NCI-H146 treated with DMSO at 0.1 percent for 48 hours (cell line): ENCODE results near the gene PPP2R5C.

ENCODE experiments used
- DNase-seq: peaks from one replicate; lab custom pipeline; 2025; ENCODE audit not compliant: unreplicated experiment; lab: John Stamatoyannopoulos, UW

Gene PPP2R5C

DNA sequence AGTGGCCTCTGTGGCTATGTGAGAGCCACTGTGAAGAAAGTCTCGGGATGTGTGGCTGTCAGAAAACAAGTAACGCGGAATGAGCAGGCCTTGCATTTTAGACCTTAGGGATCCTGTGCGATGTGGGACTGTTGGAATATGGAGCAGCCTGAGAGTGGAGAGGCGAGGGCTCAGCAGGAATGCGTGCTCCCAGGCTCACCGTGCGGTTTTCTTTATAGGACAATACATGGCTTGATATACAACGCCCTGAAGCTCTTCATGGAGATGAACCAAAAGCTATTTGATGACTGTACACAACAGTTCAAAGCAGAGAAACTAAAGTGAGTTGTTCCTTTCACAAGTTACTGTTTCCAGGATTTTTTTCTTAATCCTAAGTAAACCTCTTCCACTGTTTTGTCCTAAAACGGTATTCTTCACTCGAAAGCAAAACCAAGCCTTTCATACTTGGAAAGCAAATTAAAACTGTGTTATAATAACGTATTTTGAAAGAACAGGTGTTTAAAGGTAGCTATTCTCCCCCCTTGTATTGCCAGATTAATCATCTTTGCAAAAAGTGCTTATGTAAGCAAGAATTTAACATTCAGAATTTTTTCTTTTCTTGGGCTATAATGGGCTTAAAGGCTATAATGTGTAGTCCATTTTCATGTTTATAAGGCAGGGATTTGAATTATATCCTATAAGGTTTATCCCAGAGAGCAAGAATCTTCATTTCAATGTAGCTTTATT, 148.0 kb downstream of the PPP2R5C start:
- no peak for DNase-seq

DNA sequence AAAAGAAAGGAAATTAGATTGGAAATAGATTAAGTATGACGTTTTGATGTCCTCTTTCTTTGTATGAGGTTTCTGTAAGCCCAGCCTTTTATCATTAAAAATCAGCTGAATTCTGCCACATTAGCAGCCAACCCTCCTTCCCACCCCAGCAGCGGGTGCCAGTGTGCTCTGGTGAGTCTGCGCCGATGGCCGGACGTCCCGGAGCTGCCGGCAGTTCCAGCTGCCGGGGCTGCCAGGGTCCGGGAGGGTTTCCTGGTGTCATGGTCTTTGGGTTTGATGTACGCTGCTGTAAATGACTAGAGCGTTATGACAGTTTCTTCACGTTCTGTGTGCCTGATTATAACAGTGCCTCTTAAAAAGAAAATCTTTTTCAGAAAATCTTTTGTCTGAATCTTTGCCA, 151.3 kb downstream of the PPP2R5C start:
- no peak for DNase-seq

DNA sequence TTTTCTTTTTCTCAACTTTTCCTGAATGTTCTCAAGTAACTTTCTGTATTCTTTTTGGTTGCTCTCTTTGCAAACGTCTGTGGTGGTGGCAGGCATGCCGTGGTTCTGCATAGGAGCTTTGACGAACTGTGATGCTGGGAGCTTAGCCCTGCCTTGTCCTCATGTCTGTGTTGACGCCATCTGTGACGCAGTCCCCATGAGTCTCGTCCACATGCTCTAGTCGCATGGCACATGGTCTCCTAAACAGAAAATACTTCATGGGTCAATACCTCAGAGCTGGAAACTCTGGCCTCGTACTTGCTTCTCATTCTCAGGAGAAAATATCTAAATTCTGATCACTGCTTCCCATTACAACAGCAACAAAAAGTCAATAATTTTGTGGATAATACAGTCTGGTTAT, 152.6 kb downstream of the PPP2R5C start:
- no peak for DNase-seq

DNA sequence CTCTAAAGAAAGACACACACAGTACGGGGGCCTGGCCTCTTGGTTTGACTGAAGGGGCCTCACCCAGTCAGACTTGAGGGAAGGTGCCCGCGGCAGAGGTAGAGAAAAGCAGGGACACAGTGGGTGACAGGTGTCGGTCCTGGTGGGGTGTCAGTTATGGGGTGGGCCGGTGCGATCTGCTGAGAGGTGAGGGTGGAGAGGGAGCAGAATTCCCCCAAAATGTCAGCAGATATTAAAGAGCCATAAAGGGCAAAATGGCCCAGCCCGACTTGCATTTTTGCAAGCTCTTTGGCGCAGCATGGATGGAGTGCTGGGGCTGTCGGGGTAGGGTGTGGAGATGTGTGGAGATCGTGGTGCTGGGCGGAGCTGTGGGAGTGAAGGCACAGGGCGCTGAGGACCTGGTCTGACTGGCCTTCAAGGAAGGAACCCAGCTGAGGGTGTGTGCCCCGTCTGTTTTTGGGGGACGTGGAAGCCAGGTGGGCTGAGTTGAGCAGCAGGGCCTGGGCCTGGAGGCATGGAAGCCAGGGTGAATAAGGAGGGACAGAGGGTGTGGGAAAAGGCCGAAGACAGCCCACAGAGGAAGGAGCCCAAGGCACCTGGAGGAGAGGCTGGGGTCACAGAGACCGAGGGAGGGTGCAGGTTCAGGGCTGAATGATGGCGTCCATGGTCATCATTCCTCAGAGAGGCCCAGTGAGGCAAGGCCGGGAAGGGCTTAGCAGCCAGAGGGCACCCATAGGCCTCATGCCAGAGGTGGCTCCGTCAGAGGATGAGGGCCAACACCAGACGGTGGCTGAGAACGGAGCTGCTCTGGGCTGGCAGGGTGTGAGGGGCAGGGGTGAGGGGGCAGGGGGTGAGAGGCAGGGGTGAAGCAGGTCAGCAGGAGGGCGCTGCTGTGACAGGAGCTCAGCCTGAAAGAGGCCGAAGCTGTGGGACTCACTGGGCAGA, 154.6 kb downstream of the PPP2R5C start:
- no peak for DNase-seq

DNA sequence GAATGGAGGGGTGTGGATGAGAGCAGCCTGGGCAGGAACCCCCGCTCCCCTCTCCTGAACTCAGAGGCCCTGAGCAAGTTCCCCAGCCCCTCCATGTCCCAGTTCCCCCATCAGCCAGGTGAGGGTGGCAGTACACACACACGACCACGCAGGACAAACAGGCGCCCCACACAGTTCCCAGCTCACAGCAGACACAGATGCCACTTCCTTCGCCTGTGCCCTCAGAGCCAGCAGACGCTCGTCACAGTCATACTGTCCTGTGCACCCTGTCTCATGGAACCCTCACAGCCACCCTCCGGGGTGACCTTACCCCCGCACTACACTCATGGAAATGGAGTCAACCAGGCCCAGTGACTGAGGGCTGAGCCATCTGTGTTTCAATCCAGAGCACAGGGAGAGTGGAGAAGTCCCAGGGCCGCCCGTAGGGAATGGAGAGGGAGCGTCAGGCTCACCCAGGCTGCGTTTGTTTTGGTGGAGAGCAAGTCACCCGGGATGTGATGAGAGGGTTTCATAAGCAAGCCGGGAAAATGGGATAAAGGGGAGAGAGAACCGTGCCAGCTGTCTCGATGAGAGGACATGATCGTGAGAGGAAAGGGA, 155.4 kb downstream of the PPP2R5C start:
- DNase-seq = no peak

DNA sequence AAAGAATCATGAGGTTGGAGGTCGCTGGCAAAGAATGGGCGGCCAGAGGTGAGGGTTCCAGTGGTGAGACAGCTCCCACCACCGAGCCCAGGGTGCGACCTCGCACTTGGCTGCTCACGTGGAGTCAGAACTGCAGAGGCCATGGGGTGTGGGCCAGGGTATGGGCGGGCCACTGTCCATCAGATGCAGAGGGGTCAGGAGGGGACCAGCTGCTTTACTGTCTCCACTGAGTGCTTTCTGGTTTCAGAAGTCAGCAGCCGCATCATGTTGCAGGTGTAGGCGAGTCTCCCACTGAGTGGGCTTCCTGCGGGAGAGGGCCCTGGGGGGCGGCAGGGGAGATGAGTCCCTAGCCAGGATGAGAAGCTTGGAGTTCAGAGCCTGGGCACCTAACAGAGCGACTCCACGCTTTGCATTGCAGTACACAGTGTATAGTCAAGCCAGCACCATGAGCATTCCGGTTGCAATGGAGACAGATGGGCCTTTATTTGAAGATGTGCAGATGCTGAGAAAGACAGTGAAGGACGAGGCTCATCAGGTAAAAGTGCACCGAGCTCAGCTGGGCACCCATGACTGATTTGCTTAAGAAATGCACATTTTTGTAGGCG, 156.0 kb downstream of the PPP2R5C start:
- DNase-seq = no peak

DNA sequence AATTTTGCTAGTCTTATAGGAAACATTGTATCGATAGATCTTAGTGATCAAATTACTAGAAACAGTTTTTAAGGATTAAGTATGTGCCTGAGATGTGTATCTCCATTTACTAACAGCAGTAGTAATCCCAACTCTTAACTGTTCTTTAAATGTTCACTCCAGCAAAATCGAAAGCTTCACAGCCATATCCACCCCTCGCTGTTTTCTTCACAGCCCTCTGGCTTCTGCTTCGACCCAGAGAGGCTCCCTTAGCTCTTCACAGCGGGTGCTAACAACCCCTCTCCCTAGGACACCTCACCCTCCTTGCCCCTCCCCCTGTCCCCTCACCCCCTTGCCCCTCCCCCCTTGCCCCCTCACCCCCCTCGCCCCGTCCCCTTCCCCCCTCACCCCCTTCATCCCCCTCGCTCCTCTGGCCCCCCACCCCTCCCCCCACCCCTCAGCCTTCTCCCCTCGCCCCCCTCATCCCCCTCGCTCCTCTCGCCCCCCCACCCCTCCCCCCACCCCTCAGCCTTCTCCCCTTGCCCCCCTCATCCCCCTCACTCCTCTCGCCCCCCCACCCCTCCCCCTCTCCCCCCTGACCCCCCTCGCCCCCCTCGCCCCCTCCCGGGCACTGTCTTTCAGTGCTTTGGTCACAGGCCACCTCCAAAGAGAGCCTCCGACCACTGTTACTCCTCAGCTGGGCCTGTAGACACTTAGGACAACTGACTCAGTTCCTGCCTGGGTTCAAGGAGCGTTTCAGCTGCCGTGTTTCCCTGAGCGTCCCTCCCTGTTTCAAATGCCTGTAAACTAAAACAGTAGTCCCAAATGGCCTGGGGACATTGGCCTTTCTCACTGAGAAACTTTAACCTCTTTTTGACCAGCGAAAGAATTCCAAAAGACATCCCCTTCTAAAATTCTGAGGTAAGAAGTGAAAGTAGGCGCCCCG, 156.8 kb downstream of the PPP2R5C start:
- no peak for DNase-seq

DNA sequence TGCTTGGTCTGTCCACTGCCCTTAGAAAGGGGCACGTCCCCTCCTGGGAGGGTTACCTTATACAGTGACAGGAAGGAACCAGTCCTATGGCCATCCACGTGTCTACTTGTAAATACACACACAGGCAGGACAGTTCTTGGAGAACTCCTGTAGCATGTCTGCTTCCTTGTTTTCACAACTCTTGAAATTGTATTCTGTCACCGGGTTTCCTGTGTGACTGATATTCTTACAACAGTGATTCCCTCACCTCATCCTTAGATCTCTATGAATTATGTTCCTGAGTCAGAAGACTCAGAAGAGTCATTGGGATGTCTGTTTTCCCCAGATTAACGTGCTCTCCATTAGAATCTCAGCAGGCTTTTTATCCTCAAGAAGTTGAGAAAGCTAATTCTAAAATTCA, 158.8 kb downstream of the PPP2R5C start:
- DNase-seq = no peak

DNA sequence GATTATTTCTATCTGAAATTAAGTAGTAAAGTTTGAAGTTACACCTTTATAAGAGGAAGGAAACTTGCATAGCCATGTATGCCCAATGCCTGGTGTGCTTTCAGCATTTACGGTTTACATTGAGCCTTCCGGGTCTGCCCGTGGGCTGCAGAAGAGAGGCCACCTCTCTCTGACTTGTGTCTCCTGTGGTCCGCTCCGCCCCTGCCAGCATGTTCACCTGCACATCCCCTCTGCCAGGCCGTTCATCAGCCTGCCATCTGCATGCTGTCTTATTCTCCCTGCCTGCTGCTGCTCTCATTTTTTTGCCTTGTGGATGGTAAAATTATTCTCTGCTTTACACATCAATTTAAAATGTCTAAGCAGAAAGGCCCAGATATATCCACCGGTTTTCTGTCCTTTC, 161.4 kb downstream of the PPP2R5C start:
- no peak for DNase-seq

DNA sequence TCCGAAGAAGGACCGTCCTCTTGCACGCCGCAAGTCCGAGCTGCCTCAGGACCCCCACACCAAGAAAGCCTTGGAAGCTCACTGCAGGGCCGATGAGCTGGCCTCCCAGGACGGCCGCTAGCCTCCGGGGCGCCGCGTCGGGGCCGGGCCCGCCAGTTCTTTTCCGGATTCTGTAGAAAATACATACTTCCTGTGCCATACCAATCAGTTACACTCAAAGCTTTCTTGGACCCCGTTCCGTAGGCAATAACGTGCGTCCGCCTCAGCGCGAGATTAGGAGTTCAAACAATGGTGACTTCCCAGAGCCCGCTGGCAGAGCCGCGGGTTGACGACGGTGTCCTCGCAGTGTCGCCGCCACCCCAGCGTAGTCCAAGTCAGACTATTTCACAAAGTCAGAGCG, 163.6 kb downstream of the PPP2R5C start:
- DNase-seq = no peak

DNA sequence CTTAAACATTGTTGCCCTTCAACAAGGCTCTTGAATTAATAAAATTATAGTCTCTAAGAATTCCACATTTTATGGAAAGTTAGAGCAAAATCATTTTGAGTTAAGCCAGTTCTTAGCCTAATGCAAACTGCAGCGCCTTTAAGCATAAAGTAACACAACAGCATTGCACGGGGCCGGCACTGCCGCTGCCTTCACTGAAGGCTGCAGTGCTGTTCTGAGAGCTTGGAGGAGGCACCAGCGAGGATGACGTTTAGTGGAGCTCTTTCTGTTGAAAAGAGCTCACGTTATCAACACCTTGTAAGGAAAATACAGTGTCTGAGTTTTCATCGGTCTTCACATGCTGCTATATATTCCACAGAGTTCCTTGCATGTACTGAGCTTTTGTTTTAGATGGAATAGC, 164.6 kb downstream of the PPP2R5C start:
- no peak for DNase-seq

DNA sequence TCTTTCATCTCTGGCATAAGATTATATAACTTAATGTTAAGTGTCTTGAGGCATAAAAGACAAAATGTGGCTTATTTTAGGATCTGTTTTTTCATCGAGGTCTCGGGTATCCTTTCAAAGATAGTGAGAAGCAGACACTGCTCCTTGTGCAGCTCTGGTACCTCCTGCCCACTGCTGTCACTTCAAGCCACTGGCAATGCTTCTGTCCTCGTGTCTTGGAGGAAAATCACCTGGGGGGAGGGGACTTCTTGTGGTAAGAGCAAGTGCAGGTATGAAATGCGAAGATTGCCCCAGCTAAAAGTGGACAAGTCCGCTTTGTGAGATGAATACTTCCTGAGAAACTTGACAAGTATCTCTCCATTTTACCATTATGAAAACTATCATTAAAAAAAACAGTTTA, 165.1 kb downstream of the PPP2R5C start:
- no peak for DNase-seq

DNA sequence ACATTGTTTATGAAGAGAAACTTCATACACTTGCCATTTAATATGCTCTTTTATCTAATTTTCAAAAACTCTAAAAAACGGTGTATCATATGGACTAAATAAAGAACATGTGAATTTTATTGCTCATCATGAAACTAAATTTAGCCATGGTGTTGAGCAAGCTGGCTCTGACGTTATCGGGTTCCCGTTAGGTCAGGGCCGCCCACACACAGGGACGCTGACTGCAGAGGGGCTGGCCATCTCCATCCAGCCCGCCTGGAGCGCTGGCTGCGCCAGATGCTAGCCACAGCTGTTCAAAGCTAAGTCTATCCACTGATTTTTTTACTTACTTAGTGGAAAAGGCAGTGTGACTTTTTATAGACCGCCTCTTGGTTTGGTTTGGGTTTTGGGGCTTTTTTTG, 166.3 kb downstream of the PPP2R5C start:
- no peak for DNase-seq

DNA sequence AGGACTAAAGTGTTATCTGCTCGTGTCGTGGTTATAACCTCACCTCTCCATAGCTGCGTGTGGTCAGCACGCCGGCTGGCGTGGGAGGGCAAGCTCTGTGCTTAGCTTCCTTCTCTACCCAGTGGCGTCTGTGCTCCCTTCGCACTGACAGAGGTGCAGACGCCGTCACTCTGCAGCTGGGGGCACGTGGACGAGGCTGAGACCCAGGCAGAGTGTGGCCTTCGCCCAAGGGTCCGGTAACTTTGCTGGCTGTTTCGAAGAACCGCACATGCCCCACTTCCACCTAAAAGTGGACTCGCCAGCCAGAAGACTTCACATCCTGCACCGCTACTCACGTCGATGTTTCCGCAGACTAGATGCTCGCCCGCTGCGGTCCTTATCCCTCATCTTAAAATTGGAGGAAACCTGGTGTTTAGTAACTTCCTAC, 166.9 kb downstream of the PPP2R5C start:
- no peak for DNase-seq

DNA sequence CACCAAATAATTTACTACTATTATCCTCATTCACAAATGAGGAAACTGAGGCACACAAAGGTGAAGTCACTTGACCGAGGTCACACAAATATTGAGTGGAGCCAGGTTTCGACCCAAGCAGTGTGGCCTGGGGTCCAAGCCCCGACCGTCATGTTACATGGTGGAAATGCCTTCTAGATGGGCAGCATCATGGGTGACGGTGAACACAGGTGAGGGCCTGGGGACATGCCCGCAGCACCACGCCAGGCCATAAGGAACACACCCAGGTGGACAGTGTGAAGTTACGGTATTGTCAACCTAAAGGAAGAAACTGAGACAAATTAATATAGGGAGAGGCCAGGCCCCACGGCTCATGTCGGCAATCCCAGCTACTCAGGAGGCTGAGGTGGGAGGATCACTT, 167.6 kb downstream of the PPP2R5C start:
- no peak for DNase-seq

DNA sequence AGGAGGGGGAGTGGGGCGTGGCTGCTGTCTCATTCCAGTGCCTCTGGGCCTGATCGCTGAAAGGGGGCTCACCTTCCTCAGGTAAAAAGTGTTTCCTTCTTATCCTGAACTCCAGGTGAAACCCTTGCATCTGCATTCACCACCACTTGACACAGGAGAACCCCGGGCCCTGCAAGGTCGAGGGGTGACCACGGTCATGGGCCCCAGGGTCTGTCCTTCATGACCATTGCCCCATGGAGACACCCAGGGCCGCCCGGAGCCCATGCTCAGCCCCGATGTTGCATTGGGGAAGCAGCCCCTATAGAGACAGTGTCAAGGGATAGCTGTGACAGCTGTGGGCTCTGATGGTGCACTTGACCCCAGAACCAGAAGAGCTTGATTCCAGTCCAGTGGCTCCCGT, 168.4 kb downstream of the PPP2R5C start:
- no peak for DNase-seq

DNA sequence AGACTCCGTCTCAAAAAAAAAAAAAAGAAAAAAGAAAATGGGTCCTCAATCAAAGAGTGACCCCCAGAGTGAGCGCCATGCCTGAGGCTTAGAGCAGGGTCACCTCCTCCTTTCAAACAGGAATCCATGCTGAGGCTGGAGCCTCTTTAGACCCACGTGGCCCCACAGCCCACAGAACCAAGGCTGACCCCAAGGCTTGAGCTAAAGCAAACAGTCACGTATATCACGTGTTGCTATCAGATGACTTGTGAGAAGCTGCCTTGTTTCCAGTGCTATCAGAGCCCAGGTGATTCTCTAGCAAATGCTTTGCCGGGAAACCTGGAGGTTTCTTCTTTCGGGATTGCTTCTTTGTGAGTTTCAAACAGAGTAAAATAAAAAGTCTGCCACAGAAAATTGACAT, 171.2 kb downstream of the PPP2R5C start:
- no peak for DNase-seq

DNA sequence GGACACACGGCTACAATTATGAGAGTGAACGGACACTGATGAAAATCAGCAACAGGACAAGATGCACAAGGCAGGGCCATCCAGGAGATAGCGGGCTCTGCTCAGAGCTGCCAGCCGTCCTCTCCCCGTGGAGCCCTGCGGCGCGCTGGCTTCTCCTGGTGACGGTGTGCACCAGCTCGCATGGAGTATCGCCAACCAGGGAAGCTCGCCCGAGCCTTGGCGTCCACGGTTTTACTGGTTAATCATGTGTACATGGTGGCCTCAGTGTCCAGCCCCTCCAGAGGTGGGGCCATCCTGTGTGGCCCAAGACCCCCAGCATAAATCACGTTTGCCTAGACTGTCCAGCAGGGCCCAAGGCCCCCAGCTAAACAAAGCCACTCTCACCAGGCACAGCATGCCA, 171.7 kb downstream of the PPP2R5C start:
- DNase-seq = no peak

DNA sequence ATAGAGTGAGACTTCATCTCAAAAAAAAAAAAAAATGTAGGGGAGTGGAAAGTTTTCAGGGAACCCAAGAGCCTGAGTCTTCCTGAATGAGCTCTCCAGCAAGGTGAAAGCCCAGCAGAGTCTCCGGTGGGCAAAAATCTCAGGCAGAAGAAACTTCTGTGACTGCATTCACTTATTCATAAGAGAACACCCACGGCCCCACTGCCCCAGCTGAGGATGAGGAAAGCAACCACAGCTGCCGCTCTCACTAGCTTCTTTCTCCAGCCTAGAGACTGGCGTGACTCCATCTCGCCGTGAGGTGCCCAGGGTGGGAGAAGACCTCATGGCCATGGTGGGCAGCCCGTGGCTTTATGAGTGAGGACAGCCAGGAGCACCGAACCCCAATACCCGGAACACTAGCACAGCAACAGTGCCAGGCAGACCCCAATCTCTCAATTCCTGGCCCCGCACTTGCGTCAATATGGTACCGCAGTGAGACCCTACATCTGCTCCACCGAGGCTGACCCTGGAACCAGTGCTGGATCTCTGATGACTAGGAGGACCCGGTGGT, 173.2 kb downstream of the PPP2R5C start:
- DNase-seq = no peak
